GM19468 (cell line): ENCODE measurements around the gene DLGAP4.

Source experiments
- ATAC-seq: cut with Tn5 transposase; IDR thresholded peaks from one replicate; pipeline ENCODE4 v1.9.1; 2021; ENCODE audit warnings: mild to moderate bottlenecking, moderate library complexity, moderate number of reproducible peaks; ENCODE audit not compliant: unreplicated experiment; ENCODE audit errors: extremely low read depth

The DLGAP4 gene

DNA sequence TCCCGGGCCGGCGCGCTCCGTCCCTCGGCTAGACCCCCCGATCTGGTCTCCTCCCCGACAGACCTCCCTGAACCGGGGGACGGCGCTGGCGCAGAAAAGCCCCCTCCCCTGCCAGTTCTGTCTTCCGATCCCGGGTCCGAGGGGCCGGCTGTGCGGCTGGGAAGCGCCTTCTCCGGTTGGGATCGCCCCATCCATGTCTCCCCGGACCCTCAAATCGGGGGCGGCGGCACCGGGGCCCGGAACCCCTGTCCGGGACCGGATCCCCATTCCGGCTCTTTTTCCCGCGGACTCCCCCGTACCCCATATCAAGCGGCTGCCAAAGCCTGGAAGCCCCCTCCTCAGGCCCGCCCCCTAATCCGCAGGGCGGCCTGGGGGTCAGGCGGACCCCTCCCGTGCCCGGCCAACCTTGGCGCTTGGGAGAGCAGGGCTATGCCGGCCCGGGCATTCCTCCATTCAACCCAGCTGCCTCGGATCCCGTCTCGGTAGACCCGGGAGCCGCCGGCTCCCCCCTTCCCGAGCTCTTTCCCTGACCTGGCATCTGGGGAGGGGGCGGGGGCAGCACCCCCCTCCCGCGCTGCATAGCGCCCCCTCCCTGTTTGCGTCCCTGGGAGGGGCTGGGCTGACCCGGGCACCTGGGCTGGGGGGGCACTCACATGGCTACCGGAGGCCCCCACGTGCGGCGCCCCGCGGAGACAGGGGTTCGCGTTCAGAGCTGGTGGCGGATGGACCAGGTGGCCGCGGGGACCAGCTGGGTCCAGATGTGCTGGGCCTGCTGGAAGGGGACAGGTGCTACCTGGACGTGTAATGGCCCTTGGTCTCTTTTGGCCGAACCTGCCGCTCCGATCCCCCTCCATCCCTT, 643 bp downstream of the DLGAP4 start:
- ATAC-seq = no peak

DNA sequence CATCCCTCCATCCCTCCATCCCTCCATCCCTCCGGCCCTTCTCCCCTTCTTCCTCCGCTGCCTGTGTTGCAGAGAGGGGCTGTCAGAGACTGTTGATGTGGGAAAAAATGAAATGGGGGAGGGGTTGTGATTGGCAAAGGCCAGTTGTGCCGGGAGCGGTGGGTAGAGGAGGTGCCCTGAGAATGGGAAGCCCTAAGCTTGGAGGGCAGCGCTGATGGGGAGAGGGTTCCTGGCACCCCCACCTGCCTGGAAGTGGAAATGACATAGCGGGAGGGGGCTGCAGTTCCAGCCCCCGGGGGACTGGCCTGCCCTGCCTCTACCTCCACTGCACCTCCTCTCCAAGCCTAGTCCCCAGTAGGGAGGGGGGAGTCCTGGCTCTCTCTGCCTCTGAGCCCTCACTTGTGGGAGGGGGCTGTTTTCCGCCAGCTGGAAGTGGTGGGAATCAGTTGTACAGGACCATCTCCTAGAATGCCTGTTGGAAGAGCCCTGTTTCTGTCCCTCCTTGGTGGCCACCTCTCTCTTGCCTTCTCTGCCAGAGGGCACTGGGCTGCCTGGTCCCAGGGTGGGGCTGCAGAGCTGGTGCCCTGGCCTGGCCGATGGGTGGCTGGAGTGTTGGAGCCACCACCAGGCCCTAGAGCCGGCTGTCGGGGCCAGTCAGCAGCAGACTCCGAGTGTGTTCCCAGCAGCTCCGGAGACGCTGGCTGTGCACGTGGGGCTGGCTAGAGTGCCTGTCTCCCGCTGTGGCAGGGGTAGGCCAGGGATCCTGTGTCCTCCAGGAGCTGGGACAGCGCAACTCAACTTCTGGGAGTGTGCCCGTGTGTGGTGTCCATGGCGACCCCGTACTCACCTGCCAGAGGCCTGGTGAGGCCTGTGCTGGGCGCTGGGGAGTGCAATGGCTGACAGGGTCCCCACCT, 1.5 kb downstream of the DLGAP4 start:
- no peak for ATAC-seq

- no peak for ATAC-seq
These were observed 2.2 kb downstream of the DLGAP4 start for GRCh38 chr20:36308353-36308752.

DNA sequence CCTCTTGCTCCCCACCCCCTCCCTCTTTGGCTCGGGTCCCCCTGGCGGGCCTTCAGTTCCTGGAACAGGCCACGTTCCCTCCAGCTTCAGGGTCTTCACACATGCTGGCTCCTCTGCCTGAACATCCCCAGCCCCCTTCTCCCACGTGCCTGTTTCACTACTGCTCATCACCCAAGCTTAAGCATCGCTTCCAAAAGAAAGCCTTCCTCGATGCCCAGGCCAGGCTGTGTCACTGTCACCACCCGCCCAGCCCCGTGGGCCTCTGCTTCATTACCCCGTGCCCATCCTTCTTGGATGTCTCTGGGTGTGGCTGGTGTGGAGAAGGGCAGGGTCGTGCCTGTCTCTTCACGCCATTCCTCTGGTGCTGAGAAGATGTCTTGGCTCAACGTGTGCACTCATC, 2.8 kb downstream of the DLGAP4 start:
- no peak for ATAC-seq

- ATAC-seq = no peak
These were observed 3.5 kb downstream of the DLGAP4 start for GRCh38 chr20:36309643-36310042.

- no peak for ATAC-seq
These were observed 4.3 kb downstream of the DLGAP4 start for GRCh38 chr20:36310215-36310981.

- no peak for ATAC-seq
These were observed 5.2 kb downstream of the DLGAP4 start for GRCh38 chr20:36311141-36311853.

DNA sequence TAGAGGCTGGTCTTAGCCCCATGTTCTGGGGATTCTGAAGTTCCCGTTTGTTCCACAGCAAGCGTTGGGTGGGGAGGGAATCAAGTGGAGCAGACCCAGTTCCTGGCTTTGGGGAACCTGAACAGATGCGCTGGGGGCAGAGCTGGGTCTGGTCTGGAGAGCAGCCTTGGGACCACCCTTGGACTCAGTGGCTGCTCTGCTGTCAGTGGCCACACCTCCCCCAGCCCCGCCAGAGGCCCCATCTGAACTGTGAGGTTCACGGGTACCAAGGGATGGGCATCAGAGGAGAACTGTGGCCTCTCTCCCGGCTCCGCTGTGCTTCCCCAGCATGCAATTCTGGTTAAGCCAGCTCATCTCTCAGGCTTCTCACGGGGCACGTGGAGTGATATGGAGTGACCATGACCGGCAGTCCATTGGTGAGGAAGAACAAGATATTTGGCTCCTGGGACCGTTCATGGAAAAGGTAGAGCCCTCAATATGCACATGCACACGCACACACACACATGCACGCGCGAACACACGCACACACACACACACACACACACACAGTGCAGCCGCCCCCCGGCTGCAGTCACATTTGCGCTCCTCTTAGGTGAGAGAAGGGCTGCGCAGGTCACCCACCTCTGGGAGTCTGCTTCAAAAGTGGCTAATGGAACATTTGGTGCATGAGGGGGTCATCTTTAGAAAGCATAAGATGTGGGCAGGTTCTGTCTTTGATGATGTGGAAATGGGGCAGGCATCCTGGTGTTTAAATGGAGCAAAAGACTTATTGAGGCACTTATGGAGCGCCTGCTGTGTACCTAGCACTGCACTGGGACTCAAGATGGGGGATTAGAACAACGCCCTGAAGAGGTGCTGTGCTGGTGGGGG, 6.0 kb downstream of the DLGAP4 start:
- no peak for ATAC-seq

DNA sequence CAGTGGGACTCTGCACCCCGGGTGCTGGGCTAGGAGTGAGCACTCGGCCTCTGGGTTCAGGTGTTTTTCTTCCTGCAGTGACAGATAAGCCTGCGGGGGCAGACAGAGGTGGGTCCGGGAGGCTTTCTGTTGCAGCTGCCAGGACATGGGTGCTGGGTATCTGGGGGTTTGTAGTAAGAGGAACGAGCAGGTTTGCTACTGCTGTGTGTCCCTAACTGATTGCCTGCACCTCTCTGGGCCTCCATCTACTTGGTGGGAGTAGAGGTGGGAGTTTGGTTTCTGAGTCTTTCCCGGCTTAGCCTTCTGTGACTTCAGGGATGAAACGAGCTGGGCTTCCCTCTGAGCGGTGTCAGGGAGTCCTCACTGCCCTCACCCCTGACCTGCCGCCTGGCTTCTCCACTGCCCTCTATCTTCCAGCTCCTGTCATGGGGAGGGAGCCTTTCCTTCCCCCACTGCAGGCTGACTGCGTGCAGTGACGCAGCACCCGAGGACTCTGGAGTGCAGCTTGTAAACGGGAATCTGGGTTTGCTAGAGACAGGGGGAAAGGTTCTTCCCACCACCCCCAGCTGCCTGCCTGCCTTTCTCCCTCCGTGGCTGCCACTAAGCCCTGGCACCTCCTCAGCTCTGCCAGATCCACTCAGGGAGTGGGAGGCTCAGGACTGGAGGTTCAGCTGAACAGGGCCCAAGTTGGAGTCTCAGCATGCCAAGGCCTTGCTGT, 6.7 kb downstream of the DLGAP4 start:
- no peak for ATAC-seq

DNA sequence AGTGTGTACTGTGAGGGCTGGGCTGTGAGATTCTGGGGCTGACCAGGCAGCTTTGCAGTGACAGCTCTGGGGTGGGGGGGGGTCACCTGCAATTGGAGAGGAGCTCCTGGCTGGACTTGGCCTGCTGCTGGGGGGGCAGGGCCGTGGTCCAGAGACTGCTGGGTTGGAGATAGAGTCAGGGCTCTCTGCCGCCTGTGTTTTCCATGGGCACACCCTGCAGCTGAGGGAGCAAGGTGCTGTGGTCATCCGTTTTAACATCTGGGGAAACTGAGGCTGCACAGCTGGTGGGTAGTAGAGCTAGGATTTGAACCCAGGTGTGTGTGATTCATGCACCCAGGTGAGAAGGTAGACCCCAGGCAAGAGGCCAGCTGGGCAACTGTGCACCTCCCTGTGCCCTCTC, 7.3 kb downstream of the DLGAP4 start:
- ATAC-seq = no peak

DNA sequence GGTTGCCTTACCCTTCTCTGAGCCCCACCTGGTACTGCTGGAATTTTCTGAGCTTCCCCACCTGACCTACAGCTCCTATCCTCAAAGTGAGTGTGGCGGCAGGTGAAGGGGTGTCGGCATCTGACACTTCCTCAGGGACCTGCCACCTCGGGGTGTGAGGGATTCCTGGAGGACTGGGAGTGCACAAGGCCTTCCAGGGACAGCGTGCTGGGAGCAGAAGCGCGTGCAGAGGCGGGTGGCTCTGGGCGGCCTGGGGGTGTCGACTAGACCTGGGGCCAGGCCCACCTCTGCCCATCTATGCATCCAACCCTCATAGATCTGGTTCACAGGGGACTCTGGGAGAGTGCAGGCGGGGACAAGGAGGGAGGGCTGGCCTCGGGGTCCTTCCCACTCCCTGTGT, 7.8 kb downstream of the DLGAP4 start:
- ATAC-seq = no peak

DNA sequence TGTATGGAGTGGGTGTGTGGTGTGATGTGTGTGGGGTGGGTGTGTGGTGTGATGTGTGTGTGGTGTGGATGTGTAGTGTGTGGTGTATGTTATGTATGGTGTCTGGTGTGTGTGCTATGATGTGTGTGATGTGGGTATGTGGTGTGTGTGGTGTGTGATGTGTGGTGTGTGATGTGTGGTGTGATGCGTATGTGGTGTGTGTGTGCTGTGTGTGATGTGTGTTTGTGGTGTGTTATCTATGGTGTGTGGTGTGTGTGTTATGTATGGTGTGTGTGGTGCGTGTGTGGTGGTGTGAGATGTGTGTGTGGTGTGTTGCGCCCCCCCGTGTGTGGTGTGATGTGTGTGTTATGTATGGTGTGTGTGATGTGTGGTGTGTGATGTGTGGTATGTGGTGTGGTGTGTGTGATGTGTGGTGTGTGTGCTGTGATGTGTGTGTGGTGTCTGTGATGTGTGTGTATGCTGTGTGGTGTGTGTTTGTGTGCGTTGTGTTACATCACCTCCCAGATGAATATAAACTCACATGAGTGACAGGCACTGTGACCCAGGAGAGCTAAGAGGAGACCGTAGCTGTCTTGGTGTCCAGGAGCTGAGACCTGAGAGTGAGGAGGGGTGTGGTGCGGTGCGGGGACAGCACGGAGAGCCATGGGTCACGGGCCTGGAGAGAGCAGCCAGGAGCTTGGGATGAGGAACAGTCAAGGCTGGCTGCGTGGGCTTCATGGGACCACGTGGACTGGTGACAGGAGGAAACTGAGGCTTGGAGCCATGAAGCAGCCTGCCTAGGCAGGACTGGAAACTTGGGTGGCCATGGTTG, 8.8 kb downstream of the DLGAP4 start:
- ATAC-seq = no peak

- ATAC-seq = no peak
These were observed 9.6 kb downstream of the DLGAP4 start for GRCh38 chr20:36315545-36316351.

DNA sequence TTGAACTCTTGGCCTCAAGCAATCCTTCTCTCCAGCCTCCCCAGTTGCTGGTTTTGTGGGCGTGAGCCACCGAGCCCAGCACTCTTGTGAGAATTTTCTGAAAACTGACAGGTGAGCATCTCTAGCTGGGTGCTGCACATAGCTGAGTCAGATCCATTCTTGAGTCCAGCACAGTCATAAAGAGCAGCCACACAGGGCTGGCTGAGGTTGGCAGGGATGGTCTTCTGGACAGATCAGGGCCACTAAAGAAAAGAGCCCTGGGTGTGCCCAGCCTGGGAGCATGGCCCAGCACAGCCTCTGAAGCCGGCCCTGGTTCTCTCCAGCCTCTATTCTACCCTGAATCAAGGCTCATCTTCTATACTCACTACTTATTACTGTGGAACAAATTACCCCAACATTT, 11.5 kb downstream of the DLGAP4 start:
- no peak for ATAC-seq

GRCh38 chr20:36318166-36318565, 12.0 kb downstream of the DLGAP4 start:
- ATAC-seq = no peak

DNA sequence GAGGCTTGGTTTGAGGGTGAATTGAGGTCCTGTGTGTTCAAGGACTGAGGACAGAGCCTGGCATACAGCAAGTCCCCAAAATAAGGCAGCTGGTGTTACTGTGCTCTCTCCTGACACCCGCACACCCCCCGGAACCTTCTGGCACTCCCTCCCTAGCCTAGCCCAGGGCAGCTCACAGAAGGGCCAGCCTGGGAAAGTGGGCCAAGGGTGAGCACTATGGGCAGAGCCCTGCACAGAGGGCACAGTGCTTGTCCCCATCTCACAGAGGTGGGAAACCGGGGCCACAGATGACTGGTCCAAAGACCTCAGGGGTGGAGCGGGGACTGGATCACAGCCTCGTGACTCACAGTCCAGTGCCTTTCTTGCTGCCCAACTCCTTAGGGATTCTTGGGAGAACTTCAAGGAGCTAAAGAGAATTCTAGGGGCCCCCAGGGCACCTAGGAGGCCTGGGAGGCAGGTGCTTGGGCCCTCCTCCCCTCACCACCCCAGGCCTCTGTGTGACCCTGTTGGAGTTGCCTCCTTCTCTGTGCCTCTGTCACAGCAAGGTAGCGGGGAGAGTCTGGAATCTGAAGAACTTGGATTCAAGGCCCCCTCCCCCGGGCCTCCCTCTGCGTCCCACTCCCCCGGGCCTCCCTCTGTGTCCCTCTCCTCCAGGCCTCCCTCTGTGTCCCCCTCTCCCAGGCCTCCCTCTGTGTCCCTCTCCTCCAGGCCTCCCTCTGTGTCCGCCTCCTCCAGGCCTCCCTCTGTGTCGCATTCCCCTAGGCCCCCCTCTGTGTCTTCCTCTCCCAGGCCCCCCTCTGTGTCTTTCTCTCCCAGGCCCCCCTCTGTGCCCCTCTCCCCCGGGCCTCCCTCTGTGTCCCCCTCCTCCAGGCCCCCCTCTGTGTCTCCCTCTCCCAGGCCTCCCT, 13.5 kb downstream of the DLGAP4 start:
- no peak for ATAC-seq
